Measurements from ENCODE around the gene KCND3. TPM values are rescaled to one million over a fixed set of nuclear protein-coding genes. Genes with fewer than 3 reads are reported as not detected.

KCND3 gene
- total RNA-seq, 1 donor from 2014 or later = 0.06 TPM

DNA sequence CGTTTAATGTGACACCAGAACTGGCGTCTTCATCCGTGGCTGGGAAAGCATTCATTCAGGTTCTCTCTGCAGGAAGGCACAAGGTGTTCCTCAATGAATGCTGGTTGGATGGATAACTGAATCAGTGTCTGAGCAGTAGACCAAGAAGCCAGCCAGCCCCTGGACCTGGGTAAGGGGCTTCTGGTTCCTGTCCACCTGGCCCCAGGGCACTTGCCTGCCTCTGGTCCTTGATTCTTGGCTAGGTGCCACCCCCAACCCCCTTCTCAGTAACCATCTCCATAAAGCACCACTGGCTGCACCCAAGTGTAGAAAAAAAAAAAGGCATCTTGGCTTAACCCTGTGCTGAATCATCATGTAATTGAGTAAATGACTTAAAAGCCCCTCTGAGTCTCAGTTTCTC is 59.1 kb downstream of the KCND3 start:
- no peaks in the 10 kb centered on the region for H3K27me3 ChIP-seq

DNA sequence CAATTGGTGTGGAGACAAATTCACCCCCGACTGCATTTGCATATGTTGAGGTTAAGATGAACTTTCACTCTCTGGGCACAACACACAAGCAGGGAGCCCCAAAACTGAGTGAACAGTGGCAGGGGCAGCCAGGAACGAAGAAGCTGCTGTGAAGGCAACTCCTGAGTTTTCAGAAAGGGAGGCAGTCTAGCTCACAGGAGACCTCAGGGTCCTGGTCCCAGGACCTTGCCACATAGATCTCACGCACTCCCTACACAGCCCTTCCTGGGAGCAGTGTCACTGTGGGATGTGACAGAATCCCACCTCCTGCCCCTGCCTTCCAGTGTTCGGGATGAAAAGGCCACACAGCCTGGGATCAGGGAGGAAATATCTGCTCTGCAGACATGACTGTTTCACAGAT is 60.9 kb downstream of the KCND3 start:
- Histone ChIP-seq H3K27me3 (no peaks in the 10 kb centered on the region), H3K4me1 (peaks cover 6% of the 10 kb centered on the region), H3K79me2 (ENCODE audit: low read depth) (no peaks in the 10 kb centered on the region), H3F3A (ENCODE audit: low read depth) (no peaks in the 10 kb centered on the region), H3K9me3 (ENCODE audit: low read depth) (no peaks in the 10 kb centered on the region), H3K4me3 (no peak overlapping the region), H3K36me3 (no peaks in the 10 kb centered on the region), H4K20me1 (ENCODE audit: low read depth) (no peaks in the 10 kb centered on the region), H2AFZ (replicated peaks) (no peak overlapping the region), H3K4me2 (no peak overlapping the region), H3K27ac (no peak overlapping the region), H3K9ac (no peak overlapping the region)
- TF ChIP-seq, protein P1, sequence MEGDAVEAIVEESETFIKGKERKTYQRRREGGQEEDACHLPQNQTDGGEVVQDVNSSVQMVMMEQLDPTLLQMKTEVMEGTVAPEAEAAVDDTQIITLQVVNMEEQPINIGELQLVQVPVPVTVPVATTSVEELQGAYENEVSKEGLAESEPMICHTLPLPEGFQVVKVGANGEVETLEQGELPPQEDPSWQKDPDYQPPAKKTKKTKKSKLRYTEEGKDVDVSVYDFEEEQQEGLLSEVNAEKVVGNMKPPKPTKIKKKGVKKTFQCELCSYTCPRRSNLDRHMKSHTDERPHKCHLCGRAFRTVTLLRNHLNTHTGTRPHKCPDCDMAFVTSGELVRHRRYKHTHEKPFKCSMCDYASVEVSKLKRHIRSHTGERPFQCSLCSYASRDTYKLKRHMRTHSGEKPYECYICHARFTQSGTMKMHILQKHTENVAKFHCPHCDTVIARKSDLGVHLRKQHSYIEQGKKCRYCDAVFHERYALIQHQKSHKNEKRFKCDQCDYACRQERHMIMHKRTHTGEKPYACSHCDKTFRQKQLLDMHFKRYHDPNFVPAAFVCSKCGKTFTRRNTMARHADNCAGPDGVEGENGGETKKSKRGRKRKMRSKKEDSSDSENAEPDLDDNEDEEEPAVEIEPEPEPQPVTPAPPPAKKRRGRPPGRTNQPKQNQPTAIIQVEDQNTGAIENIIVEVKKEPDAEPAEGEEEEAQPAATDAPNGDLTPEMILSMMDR (IDR thresholded peaks at IDR 0.05) = no peak
- no peak for TF ChIP-seq EZH2phosphoT487 (IDR thresholded peaks at IDR 0.05)
- Mint-ChIP-seq H3K9me3 (no peaks in the 10 kb centered on the region), H3K4me1 (peaks cover 16% of the 10 kb centered on the region), H3K27me3 (ENCODE audit: insufficient read depth, low read depth) (peaks cover 4% of the 10 kb centered on the region), H3K27ac (no peak overlapping the region), H3K4me3 (no peak overlapping the region), H3K36me3 (no peaks in the 10 kb centered on the region)
- DNase-seq (ENCODE audit: low spot score) = no peak

More for the DNA sequence above, 59.1 kb downstream of the KCND3 start:
- Mint-ChIP-seq H3K4me3 (no peak overlapping the region), H3K9me3 (no peaks in the 10 kb centered on the region), H3K27ac (no peak overlapping the region), H3K27me3 (ENCODE audit: insufficient read depth, low read depth) (peaks cover 7% of the 10 kb centered on the region), H3K4me1 (peaks cover 19% of the 10 kb centered on the region), H3K36me3 (no peaks in the 10 kb centered on the region)
- DNase-seq (ENCODE audit: low spot score) = no peak
- TF ChIP-seq, protein P1 (IDR thresholded peaks at IDR 0.05) = no peak
- TF ChIP-seq EZH2phosphoT487 (IDR thresholded peaks at IDR 0.05) (no peak), EZH2 (IDR thresholded peaks at IDR 0.05) (no peak)
- Histone ChIP-seq H2AFZ (replicated peaks) (no peak overlapping the region), H3K4me3 (no peak overlapping the region), H3K4me1 (peaks cover 6% of the 10 kb centered on the region), H3K9ac (no peak overlapping the region), H3K27ac (no peak overlapping the region), H3K4me2 (no peak overlapping the region), H3K9me3 (ENCODE audit: low read depth) (no peaks in the 10 kb centered on the region), H4K20me1 (ENCODE audit: low read depth) (no peaks in the 10 kb centered on the region), H3F3A (ENCODE audit: low read depth) (no peaks in the 10 kb centered on the region), H3K36me3 (no peaks in the 10 kb centered on the region), H3K79me2 (ENCODE audit: low read depth) (no peaks in the 10 kb centered on the region)

DNA sequence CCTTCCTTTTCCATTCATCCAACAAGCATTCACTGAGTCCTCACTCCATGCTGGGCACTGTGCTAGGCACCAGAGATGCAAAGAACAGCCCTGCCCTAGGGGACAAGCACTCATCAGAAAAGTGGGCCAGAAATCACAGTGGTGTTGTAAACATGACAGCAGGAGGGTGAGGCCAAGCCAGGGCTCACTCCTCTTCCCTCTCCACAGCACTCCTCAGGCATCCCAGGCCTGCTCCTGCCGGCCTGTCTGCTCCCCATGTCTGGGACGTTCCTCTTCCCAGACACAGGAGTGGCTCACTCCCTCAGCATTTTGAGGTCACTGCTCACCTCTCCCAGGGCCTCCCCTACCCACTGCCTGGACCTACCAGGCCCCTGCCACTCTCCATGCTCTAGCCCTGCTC is 61.8 kb downstream of the KCND3 start:
- Mint-ChIP-seq H3K4me1 (peaks cover 13% of the 10 kb centered on the region), H3K4me3 (no peak overlapping the region), H3K9me3 (no peaks in the 10 kb centered on the region), H3K27me3 (ENCODE audit: insufficient read depth, low read depth) (peaks cover 2% of the 10 kb centered on the region), H3K27ac (peak overlapping the region; percentile 81), H3K36me3 (no peaks in the 10 kb centered on the region)
- H3K9ac ChIP-seq = no peak overlapping the region
- no peak overlapping the region for H3K4me3 ChIP-seq
- H3K4me2 ChIP-seq = no peak overlapping the region
- no peaks in the 10 kb centered on the region for H3K79me2 ChIP-seq (ENCODE audit: low read depth)
- H3K27me3 ChIP-seq = no peaks in the 10 kb centered on the region
- H3K9me3 ChIP-seq (ENCODE audit: low read depth) = no peaks in the 10 kb centered on the region
- H3K27ac ChIP-seq = no peak overlapping the region
- no peaks in the 10 kb centered on the region for H4K20me1 ChIP-seq (ENCODE audit: low read depth)
- H3K36me3 ChIP-seq = no peaks in the 10 kb centered on the region
- no peaks in the 10 kb centered on the region for H3F3A ChIP-seq (ENCODE audit: low read depth)
- H2AFZ ChIP-seq (replicated peaks) = no peak overlapping the region
- H3K4me1 ChIP-seq = peaks cover 6% of the 10 kb centered on the region
- TF ChIP-seq, protein P1 (IDR thresholded peaks at IDR 0.05) = no peak
- TF ChIP-seq EZH2phosphoT487 (IDR thresholded peaks at IDR 0.05) (no peak), EZH2 (IDR thresholded peaks at IDR 0.05) (no peak)
- DNase-seq (ENCODE audit: low spot score) = no peak

Data from neural progenitor cell (in vitro differentiated cells).